Naive thymus-derived CD8-positive, alpha-beta T cell (primary cell): ENCODE data around the gene NEK10. TPM values are rescaled to one million over a fixed set of nuclear protein-coding genes. Genes with fewer than 3 reads are reported as not detected.
"Not testable (repeated sequence)": the region's sequence is repeated elsewhere in the genome, so short reads cannot be mapped to it uniquely, and the experiment has no call there.

Source experiments
- ATAC-seq, 2 donors: fragments of 150-1000 bp; cut with Tn5 transposase in 1 of 2; sonication (Bioruptor Pico), chemical (Tn5 transposase) in 1 of 2; 1 replicate in 1 of 2; 2 replicates in 1 of 2; pipeline ENCODE4 v1.10.0; 2021; ENCODE audit warnings: mild to moderate bottlenecking in 2 of 2, moderate library complexity in 2 of 2
- POLR2A ChIA-PET: fragments of 350-600 bp; sonication (Branson Sonifier 250); formaldehyde crosslinking; loops from one replicate; lab custom pipeline; 2021; ENCODE audit warnings: antibody characterized with exemption; lab: Charles Lee
- DNase-seq, 10 donors: peaks; one replicate each; pipeline versions ENCODE4 v3.0.0 to v3.0.0-alpha.2; 2020 to 2022
- H3K27ac Mint-ChIP-seq, 10 donors: one replicate each; pipeline ENCODE4 v1.8.0; 2020 to 2022; ENCODE audit warnings: mild to moderate bottlenecking in 10 of 10, mixed read lengths in 10 of 10, moderate library complexity in 4 of 10, inconsistent platforms in 1 of 10
- H3K27me3 Mint-ChIP-seq, 5 donors: one replicate each; pipeline ENCODE4 v1.8.0; 2021 to 2022; ENCODE audit warnings: mixed read lengths in 5 of 5
- H3K36me3 Mint-ChIP-seq, 3 donors: one replicate each; pipeline ENCODE4 v1.8.0; 2020 to 2022; ENCODE audit warnings: mixed read lengths in 3 of 3, mild to moderate bottlenecking in 2 of 3, inconsistent platforms in 1 of 3
- H3K4me1 Mint-ChIP-seq, 4 donors: one replicate each; pipeline ENCODE4 v1.8.0; 2021 to 2022; ENCODE audit warnings: mixed read lengths in 4 of 4
- H3K4me3 Mint-ChIP-seq, 10 donors: one replicate each; pipeline ENCODE4 v1.8.0; 2020 to 2022; ENCODE audit warnings: mild to moderate bottlenecking in 10 of 10, mixed read lengths in 10 of 10, moderate library complexity in 6 of 10, inconsistent platforms in 1 of 10
- H3K9me3 Mint-ChIP-seq, 9 donors: one replicate each; pipeline ENCODE4 v1.8.0; 2020 to 2022; ENCODE audit warnings: mixed read lengths in 9 of 9, mild to moderate bottlenecking in 3 of 9, inconsistent platforms in 1 of 9, moderate library complexity in 1 of 9
- polyA plus RNA-seq, 3 donors: library from polyadenylated mRNA; unstranded; fragments of 300-500 nt; fragmentation: Illumina TruSeq; gene quantifications; one replicate each; pipeline ENCODE4 v1.2.3, GENCODE V29; 2021
- total RNA-seq, 8 experiments: library from RNA in 2 of 8; stranded (reverse) in 2 of 8; gene quantifications; one replicate each; pipeline ENCODE4 v1.2.3 and lab custom pipeline; 2021 to 2026

NEK10 gene
- total and polyA plus RNA-seq, 5 experiments from 2014 or later: 1.3 to 1.5 TPM; not detected in 3

- peaks cover 0 to 6% (median 0%) of the 10 kb centered on the region in 9 donors for H3K9me3 Mint-ChIP-seq
- H3K4me3 Mint-ChIP-seq: no peak overlapping the region
- POLR2A ChIA-PET: no interaction called here
- no peaks in the 10 kb centered on the region for H3K4me1 Mint-ChIP-seq
- DNase-seq (no peak), ATAC-seq (no peak)
- peaks cover 0 to 6% (median 2%) of the 10 kb centered on the region in 3 donors for H3K36me3 Mint-ChIP-seq
- H3K27ac Mint-ChIP-seq: no peak overlapping the region
- peaks cover 0 to 1% (median 0%) of the 10 kb centered on the region in 5 donors for H3K27me3 Mint-ChIP-seq
These were observed 75.2 kb downstream of the NEK10 start for GRCh38 chr3:27293939-27294338.

GRCh38 chr3:27290760-27291159 is 78.4 kb downstream of the NEK10 start:
- H3K4me3 Mint-ChIP-seq: no peak overlapping the region
- DNase-seq (no peak), ATAC-seq (no peak)
- peaks cover 0 to 1% (median 0%) of the 10 kb centered on the region in 5 donors for H3K27me3 Mint-ChIP-seq
- H3K4me1 Mint-ChIP-seq: no peaks in the 10 kb centered on the region
- no peaks in the 10 kb centered on the region for H3K9me3 Mint-ChIP-seq
- POLR2A ChIA-PET: no interaction called here
- H3K27ac Mint-ChIP-seq: no peak overlapping the region
- H3K36me3 Mint-ChIP-seq: no peaks in the 10 kb centered on the region

- Mint-ChIP-seq H3K36me3 (no peaks in the 10 kb centered on the region), H3K9me3 (no peaks in the 10 kb centered on the region)
- ATAC-seq: no peak
These were observed 79.3 kb downstream of the NEK10 start for GRCh38 chr3:27289769-27290413.

GRCh38 chr3:27287052-27287451 is 82.1 kb downstream of the NEK10 start:
- Mint-ChIP-seq H3K27me3 (peaks cover 0 to 1% (median 0%) of the 10 kb centered on the region in 5 donors), H3K4me1 (no peaks in the 10 kb centered on the region), H3K9me3 (peaks cover 0 to under 1% (median 0%) of the 10 kb centered on the region in 9 donors), H3K36me3 (no peaks in the 10 kb centered on the region), H3K4me3 (no peak overlapping the region), H3K27ac (no peak overlapping the region)
- POLR2A ChIA-PET: no interaction called here
- ATAC-seq (no peak), DNase-seq (no peak)

More at GRCh38 chr3:27289769-27290413, 79.3 kb downstream of the NEK10 start:
- Mint-ChIP-seq H3K4me3 (no peak overlapping the region), H3K27me3 (peaks cover 0 to 1% (median 0%) of the 10 kb centered on the region in 5 donors), H3K4me1 (no peaks in the 10 kb centered on the region), H3K27ac (no peak overlapping the region)
- no peak for DNase-seq
- POLR2A ChIA-PET: no interaction called here

GRCh38 chr3:27286467-27286866 is 82.7 kb downstream of the NEK10 start:
- H3K9me3 Mint-ChIP-seq, ATAC-seq, DNase-seq, H3K27ac Mint-ChIP-seq, H3K36me3 Mint-ChIP-seq, H3K4me3 Mint-ChIP-seq, POLR2A ChIA-PET, H3K4me1 Mint-ChIP-seq, H3K27me3 Mint-ChIP-seq: not testable (repeated sequence)

- Mint-ChIP-seq H3K36me3 (peaks cover 0 to 7% (median 5%) of the 10 kb centered on the region in 3 donors), H3K4me3 (no peak overlapping the region), H3K9me3 (peaks cover 0 to 9% (median 3%) of the 10 kb centered on the region in 9 donors), H3K27me3 (peaks cover 0 to 1% (median 0%) of the 10 kb centered on the region in 5 donors), H3K27ac (no peak overlapping the region), H3K4me1 (no peaks in the 10 kb centered on the region)
- ATAC-seq (no peak), DNase-seq (no peak)
- POLR2A ChIA-PET: no interaction called here
These were observed 83.5 kb downstream of the NEK10 start for GRCh38 chr3:27285668-27286067.

- no peak for ATAC-seq
- Mint-ChIP-seq H3K27me3 (peaks cover 0 to 4% (median 0%) of the 10 kb centered on the region in 5 donors), H3K4me3 (no peak overlapping the region), H3K9me3 (peaks cover 0 to 9% (median 3%) of the 10 kb centered on the region in 9 donors), H3K36me3 (peaks cover 0 to 7% (median 5%) of the 10 kb centered on the region in 3 donors), H3K4me1 (peaks cover 0 to 3% (median 1%) of the 10 kb centered on the region in 4 donors), H3K27ac (no peak overlapping the region)
- POLR2A ChIA-PET: no interaction called here
- no peak for DNase-seq
These were observed 87.5 kb downstream of the NEK10 start for GRCh38 chr3:27281671-27282150.

GRCh38 chr3:27279123-27279522 is 90.1 kb downstream of the NEK10 start:
- Mint-ChIP-seq H3K4me3 (no peak overlapping the region), H3K9me3 (peaks cover 0 to 9% (median 3%) of the 10 kb centered on the region in 9 donors), H3K27ac (no peak overlapping the region), H3K27me3 (peaks cover 0 to 4% (median 0%) of the 10 kb centered on the region in 5 donors), H3K36me3 (peaks cover 0 to 7% (median 5%) of the 10 kb centered on the region in 3 donors), H3K4me1 (peaks cover 0 to 3% (median 1%) of the 10 kb centered on the region in 4 donors)
- ATAC-seq (no peak), DNase-seq (no peak)
- POLR2A ChIA-PET: no interaction called here

GRCh38 chr3:27278383-27279055 is 90.7 kb downstream of the NEK10 start:
- peaks cover 0 to 3% (median 1%) of the 10 kb centered on the region in 4 donors for H3K4me1 Mint-ChIP-seq
- peaks cover 0 to 9% (median 3%) of the 10 kb centered on the region in 9 donors for H3K9me3 Mint-ChIP-seq
- H3K27ac Mint-ChIP-seq: no peak overlapping the region
- ATAC-seq: no peak
- POLR2A ChIA-PET: no interaction called here
- no peak for DNase-seq
- peaks cover 0 to 7% (median 5%) of the 10 kb centered on the region in 3 donors for H3K36me3 Mint-ChIP-seq
- peaks cover 0 to 4% (median 0%) of the 10 kb centered on the region in 5 donors for H3K27me3 Mint-ChIP-seq
- H3K4me3 Mint-ChIP-seq: no peak overlapping the region

GRCh38 chr3:27275441-27275990 is 93.7 kb downstream of the NEK10 start:
- peaks cover 0 to 3% (median 1%) of the 10 kb centered on the region in 4 donors for H3K4me1 Mint-ChIP-seq
- no peak for DNase-seq
- ATAC-seq: no peak
- H3K36me3 Mint-ChIP-seq: no peaks in the 10 kb centered on the region
- peaks cover 0 to 2% (median 0%) of the 10 kb centered on the region in 9 donors for H3K9me3 Mint-ChIP-seq
- no peak overlapping the region for H3K27ac Mint-ChIP-seq
- peaks cover 0 to 6% (median 1%) of the 10 kb centered on the region in 5 donors for H3K27me3 Mint-ChIP-seq
- POLR2A ChIA-PET: no interaction called here
- no peak overlapping the region for H3K4me3 Mint-ChIP-seq

- peaks cover under 1 to 16% (median 5%) of the 10 kb centered on the region in 9 donors for H3K9me3 Mint-ChIP-seq
- no peak for ATAC-seq
- H3K4me3 Mint-ChIP-seq: no peak overlapping the region
- peaks cover 0 to 9% (median 5%) of the 10 kb centered on the region in 3 donors for H3K36me3 Mint-ChIP-seq
- POLR2A ChIA-PET: no interaction called here
- no peaks in the 10 kb centered on the region for H3K4me1 Mint-ChIP-seq
- no peak overlapping the region for H3K27ac Mint-ChIP-seq
- H3K27me3 Mint-ChIP-seq: peaks cover 2 to 19% (median 7%) of the 10 kb centered on the region in 5 donors
- DNase-seq: no peak
These were observed 97.3 kb downstream of the NEK10 start for GRCh38 chr3:27271890-27272289.

- Mint-ChIP-seq H3K27me3 (peaks cover 3 to 17% (median 7%) of the 10 kb centered on the region in 5 donors), H3K4me1 (peaks cover 0 to 2% (median 0%) of the 10 kb centered on the region in 4 donors), H3K9me3 (peaks cover 0 to 14% (median 3%) of the 10 kb centered on the region in 9 donors), H3K36me3 (peaks cover 0 to 12% (median 0%) of the 10 kb centered on the region in 3 donors), H3K4me3 (no peak overlapping the region), H3K27ac (no peak overlapping the region)
- POLR2A ChIA-PET: no interaction called here
- DNase-seq (no peak), ATAC-seq (no peak)
These were observed 114.3 kb downstream of the NEK10 start for GRCh38 chr3:27254896-27255295.
